Gastrocnemius medialis (tissue), 4 donors: ENCODE data around the gene SLC25A22. TPM values are rescaled to one million over a fixed set of nuclear protein-coding genes. Genes with fewer than 3 reads are reported as not detected.

ENCODE experiments used
- ATAC-seq, 2 donors: fragments of 150-250 bp; one replicate each; pipeline ENCODE4 v1.9.1; 2016
- DNase-seq, 2 donors: peaks; one replicate each; pipeline ENCODE4 v3.0.0-alpha.2; 2019
- H3K27ac ChIP-seq, 4 donors: fragments of 200-600 bp; sonication (generic); 1 replicate in 1 of 4; 2 replicates in 3 of 4; pipeline ENCODE4 v1.5.1; 2016 to 2018; ENCODE audit warnings: mild to moderate bottlenecking in 2 of 4, moderate library complexity in 1 of 4
- H3K27me3 ChIP-seq, 3 donors: fragments of 200-600 bp; sonication (generic) in 2 of 3; 1 replicate in 1 of 3; 2 replicates in 2 of 3; pipeline versions ENCODE4 v1.5.1 to v1.6.0; 2016 to 2019; ENCODE audit warnings: mild to moderate bottlenecking in 1 of 3, moderate library complexity in 1 of 3
- H3K36me3 ChIP-seq, 2 donors: fragments of 200-600 bp; sonication (generic) in 1 of 2; one replicate each; pipeline ENCODE4 v1.5.1; 2017 to 2018
- H3K4me1 ChIP-seq, 2 donors: fragments of 200-600 bp; sonication (generic) in 1 of 2; one replicate each; pipeline ENCODE4 v1.5.1; 2016 to 2017; ENCODE audit warnings: mild to moderate bottlenecking in 2 of 2
- H3K4me3 ChIP-seq, 4 donors: fragments of 200-600 bp; sonication (generic) in 3 of 4; 1 replicate in 1 of 4; 2 replicates in 3 of 4; pipeline ENCODE4 v1.5.1; 2016 to 2019; ENCODE audit warnings: mild to moderate bottlenecking in 2 of 4
- H3K9me3 ChIP-seq, 3 donors: fragments of 200-600 bp; sonication (generic) in 2 of 3; 1 replicate in 1 of 3; 2 replicates in 2 of 3; pipeline ENCODE4 v1.5.1; 2016 to 2019
- POLR2A ChIP-seq, 2 donors: fragments of 450-650 bp; IDR thresholded peaks; one replicate each; pipeline ENCODE4 v1.6.1; 2017; ENCODE audit warnings: antibody characterized with exemption in 2 of 2, mild to moderate bottlenecking in 2 of 2, moderate library complexity in 2 of 2
- in situ Hi-C, 4 donors: fragments of 200-750 bp; cut with MboI; loops; one replicate each; pipeline versions ENCODE4 v1.15.0 to v1.8.0; 2017; ENCODE audit warnings: low sequenced_read_pairs in 4 of 4
- intact Hi-C: fragments of 100-400 bp; cut with DNase I; formaldehyde crosslinking; loops from one replicate; pipeline ENCODE4 v1.15.1; 2023; ENCODE audit warnings: low total_unique reads
- total RNA-seq, 4 donors: library from RNA; depleted of rRNA; stranded (reverse); fragments of >200 nt; gene quantifications; one replicate each; pipeline versions ENCODE4 v1.1.0 to v1.2.3, GENCODE V29; 2016
- TF ChIP-seq, protein P1 (sequence below), 5 experiments: fragments of 450-650 bp in 3 of 5; fragments of 200-600 bp in 2 of 5; sonication (generic) in 2 of 5; IDR thresholded peaks in 4 of 5; conservative IDR thresholded peaks in 1 of 5; 1 replicate in 4 of 5; 2 replicates in 1 of 5; pipeline ENCODE4 v1.5.1; 2016 to 2019; ENCODE audit warnings: antibody characterized with exemption in 5 of 5, mild to moderate bottlenecking in 3 of 5, moderate library complexity in 3 of 5

SLC25A22 gene
- total RNA-seq, 4 donors from 2014 or later: 0.80 to 1.5 (median 1.0) TPM; not detected in 1

GRCh38 chr11:766936-767210, 31.2 kb downstream of the SLC25A22 start:
- in situ Hi-C loops (no loop called here), intact Hi-C loops (no loop called here)
- no peak for ATAC-seq
- H3K4me1 ChIP-seq: no peaks in the 10 kb centered on the region
- no peak for TF ChIP-seq POLR2A (IDR thresholded peaks at IDR 0.05)
- TF ChIP-seq, protein P1, sequence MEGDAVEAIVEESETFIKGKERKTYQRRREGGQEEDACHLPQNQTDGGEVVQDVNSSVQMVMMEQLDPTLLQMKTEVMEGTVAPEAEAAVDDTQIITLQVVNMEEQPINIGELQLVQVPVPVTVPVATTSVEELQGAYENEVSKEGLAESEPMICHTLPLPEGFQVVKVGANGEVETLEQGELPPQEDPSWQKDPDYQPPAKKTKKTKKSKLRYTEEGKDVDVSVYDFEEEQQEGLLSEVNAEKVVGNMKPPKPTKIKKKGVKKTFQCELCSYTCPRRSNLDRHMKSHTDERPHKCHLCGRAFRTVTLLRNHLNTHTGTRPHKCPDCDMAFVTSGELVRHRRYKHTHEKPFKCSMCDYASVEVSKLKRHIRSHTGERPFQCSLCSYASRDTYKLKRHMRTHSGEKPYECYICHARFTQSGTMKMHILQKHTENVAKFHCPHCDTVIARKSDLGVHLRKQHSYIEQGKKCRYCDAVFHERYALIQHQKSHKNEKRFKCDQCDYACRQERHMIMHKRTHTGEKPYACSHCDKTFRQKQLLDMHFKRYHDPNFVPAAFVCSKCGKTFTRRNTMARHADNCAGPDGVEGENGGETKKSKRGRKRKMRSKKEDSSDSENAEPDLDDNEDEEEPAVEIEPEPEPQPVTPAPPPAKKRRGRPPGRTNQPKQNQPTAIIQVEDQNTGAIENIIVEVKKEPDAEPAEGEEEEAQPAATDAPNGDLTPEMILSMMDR (IDR thresholded peaks at IDR 0.05 in 4 of 5, conservative IDR thresholded peaks at IDR 0.05 in 1 of 5): no peak
- no peaks in the 10 kb centered on the region for H3K9me3 ChIP-seq
- no peak for DNase-seq
- peaks cover 0 to 72% of the 10 kb centered on the region in 2 donors for H3K36me3 ChIP-seq
- H3K4me3 ChIP-seq: no peak overlapping the region
- H3K27me3 ChIP-seq: no peaks in the 10 kb centered on the region
- no peak overlapping the region for H3K27ac ChIP-seq

GRCh38 chr11:766106-766935, 31.8 kb downstream of the SLC25A22 start:
- H3K27me3 ChIP-seq: no peaks in the 10 kb centered on the region
- H3K27ac ChIP-seq: no peak overlapping the region
- TF ChIP-seq POLR2A (IDR thresholded peaks at IDR 0.05): no peak
- TF ChIP-seq, protein P1 (IDR thresholded peaks at IDR 0.05 in 4 of 5, conservative IDR thresholded peaks at IDR 0.05 in 1 of 5): no peak
- ATAC-seq: no peak
- peaks cover 0 to 72% of the 10 kb centered on the region in 2 donors for H3K36me3 ChIP-seq
- no peaks in the 10 kb centered on the region for H3K9me3 ChIP-seq
- intact Hi-C loops (no loop called here), in situ Hi-C loops (no loop called here)
- H3K4me3 ChIP-seq: no peak overlapping the region
- no peak for DNase-seq
- H3K4me1 ChIP-seq: no peaks in the 10 kb centered on the region

DNA sequence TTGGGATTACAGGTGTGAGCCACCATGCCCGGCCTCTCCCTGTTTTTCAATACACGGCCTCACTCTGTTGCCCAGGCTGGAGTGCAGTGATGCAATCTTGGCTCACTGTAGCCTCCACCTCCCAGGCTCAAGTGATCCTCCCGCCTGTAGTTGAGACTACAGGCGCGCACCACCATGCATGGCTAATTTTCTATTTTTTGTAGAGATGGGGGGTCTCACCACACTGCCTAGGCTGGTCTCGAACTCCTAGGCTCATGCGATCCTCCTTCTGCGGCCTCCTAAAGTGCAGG, 32.3 kb downstream of the SLC25A22 start:
- no peak overlapping the region for H3K27ac ChIP-seq
- no peak overlapping the region for H3K4me3 ChIP-seq
- in situ Hi-C loops: no loop called here
- peaks cover 0 to 74% of the 10 kb centered on the region in 2 donors for H3K36me3 ChIP-seq
- no peaks in the 10 kb centered on the region for H3K9me3 ChIP-seq
- TF ChIP-seq, protein P1 (IDR thresholded peaks at IDR 0.05 in 4 of 5, conservative IDR thresholded peaks at IDR 0.05 in 1 of 5): no peak
- TF ChIP-seq POLR2A (IDR thresholded peaks at IDR 0.05): no peak
- no peaks in the 10 kb centered on the region for H3K27me3 ChIP-seq
- intact Hi-C loops: loop anchor here (2.0 kb wide), 1 partner anchor 17 kb away; no protein-coding TSS in a partner anchor
- ATAC-seq (no peak), DNase-seq (no peak)
- H3K4me1 ChIP-seq: no peaks in the 10 kb centered on the region

DNA sequence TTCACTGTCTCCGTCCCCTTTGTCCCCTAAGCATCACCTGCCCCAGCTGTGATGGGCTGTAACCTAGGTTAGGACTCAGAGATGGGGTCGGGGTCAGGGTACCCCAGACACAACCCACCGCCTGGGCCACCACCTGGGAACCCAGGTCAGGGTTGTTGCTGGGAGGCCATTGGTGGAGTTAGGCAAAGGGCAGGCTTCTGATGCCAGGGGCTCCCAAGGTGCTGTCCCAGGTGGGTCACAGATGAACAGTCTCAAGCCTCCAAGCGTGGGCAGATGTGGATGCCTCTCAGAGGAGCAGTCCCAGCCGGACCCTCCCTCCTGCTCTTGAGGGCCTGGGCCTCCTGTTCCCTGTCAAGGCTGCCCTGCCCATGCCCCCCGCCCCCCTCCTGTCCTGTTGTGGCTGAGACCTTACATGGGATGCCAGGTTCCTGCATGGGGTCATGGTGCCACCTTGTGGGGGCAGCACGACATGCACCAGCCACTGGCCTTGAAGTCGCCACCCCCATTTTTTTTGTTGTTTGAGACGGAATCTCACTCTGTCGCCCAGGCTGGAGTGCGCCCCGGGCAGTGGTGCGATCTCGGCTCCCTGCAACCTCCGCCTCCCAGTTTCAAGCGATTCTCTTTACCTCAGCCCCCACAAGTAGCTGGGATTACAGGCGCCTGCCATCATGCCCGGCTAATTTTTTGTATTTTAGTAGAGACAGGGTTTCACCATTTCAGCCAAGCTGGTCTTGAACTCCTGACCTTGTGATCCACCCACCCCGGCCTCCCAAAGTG, 32.9 kb downstream of the SLC25A22 start:
- TF ChIP-seq POLR2A (IDR thresholded peaks at IDR 0.05): no peak
- TF ChIP-seq, protein P1 (IDR thresholded peaks at IDR 0.05 in 4 of 5, conservative IDR thresholded peaks at IDR 0.05 in 1 of 5): peak; percentile 61 to 77 (median 65)
- in situ Hi-C loops: no loop called here
- Histone ChIP-seq H3K4me3 (no peak overlapping the region), H3K27me3 (no peaks in the 10 kb centered on the region), H3K9me3 (no peaks in the 10 kb centered on the region), H3K27ac (no peak overlapping the region), H3K36me3 (peaks cover 0 to 74% of the 10 kb centered on the region in 2 donors), H3K4me1 (no peaks in the 10 kb centered on the region)
- intact Hi-C loops: loop anchor here (2.0 kb wide), 1 partner anchor 16 kb away; no protein-coding TSS in a partner anchor
- DNase-seq (peak in 1 of 2 donors; percentile 54), ATAC-seq (peak in 1 of 2 donors; percentile 60)
